Measurements from ENCODE around the gene CAPN2.

The CAPN2 gene

DNA sequence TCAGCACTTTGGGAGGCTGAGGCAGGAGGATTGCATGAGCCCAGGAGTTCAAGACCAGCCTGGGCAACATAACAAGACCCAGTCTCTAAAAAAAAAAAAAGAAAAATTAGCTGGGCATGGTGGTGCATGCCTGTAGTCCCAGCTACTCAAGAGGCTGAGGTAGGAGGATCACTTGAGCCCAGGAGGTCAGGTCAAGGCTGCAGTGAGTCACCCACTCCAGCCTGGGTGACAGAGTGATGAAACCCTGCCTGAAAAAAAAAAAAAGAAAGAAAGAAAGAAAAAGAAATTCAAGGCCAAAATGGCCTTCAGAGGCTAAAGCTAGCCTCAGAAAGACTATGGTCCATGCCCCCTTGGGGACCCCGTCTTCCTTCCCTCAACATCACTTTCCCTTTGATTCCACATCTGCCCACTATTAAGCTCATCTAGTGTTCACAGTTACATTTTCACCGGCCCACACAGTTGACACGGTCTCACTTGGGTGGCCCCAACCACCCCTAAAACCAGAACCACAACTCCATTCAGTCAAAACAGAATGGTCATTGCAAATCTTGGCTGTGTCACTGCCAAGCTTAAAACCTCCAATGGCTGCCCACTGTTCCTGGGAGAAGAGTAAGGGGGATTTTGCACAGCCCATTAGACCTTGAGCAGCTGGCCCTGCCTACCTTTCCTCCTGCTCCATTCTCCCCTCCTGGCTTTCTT is 44.7 kb upstream of the CAPN2 start:
- Histone ChIP-seq H3K36me3 (replicated peaks; ENCODE audit: insufficient read depth, low read length) (no peaks in the 10 kb centered on the region), H3K27me3 (replicated peaks; ENCODE audit: insufficient read depth, low read length) (no peaks in the 10 kb centered on the region), H3K4me2 (ENCODE audit: low read depth, low read length) (no peak overlapping the region), H3K79me2 (ENCODE audit: low read length) (no peaks in the 10 kb centered on the region), H3K9me2 (replicated peaks; ENCODE audit: insufficient read depth, low read length) (no peaks in the 10 kb centered on the region), H3F3A (ENCODE audit: insufficient read depth, low read length) (no peaks in the 10 kb centered on the region), H3K27ac (ENCODE audit: low read length) (no peak overlapping the region), H3K9ac (ENCODE audit: low read length) (no peak overlapping the region), H3K9me3 (replicated peaks; ENCODE audit: insufficient read depth, low read length) (no peaks in the 10 kb centered on the region), H4K20me1 (ENCODE audit: insufficient read depth, low read length) (no peaks in the 10 kb centered on the region), H3K4me1 (ENCODE audit: low read length) (no peaks in the 10 kb centered on the region), H3K4me3 (ENCODE audit: low read length) (no peak overlapping the region), H2AFZ (ENCODE audit: low read length) (no peak overlapping the region)
- no peak for DNase-seq
- TF ChIP-seq, protein P1, sequence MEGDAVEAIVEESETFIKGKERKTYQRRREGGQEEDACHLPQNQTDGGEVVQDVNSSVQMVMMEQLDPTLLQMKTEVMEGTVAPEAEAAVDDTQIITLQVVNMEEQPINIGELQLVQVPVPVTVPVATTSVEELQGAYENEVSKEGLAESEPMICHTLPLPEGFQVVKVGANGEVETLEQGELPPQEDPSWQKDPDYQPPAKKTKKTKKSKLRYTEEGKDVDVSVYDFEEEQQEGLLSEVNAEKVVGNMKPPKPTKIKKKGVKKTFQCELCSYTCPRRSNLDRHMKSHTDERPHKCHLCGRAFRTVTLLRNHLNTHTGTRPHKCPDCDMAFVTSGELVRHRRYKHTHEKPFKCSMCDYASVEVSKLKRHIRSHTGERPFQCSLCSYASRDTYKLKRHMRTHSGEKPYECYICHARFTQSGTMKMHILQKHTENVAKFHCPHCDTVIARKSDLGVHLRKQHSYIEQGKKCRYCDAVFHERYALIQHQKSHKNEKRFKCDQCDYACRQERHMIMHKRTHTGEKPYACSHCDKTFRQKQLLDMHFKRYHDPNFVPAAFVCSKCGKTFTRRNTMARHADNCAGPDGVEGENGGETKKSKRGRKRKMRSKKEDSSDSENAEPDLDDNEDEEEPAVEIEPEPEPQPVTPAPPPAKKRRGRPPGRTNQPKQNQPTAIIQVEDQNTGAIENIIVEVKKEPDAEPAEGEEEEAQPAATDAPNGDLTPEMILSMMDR (IDR thresholded peaks at IDR 0.05; ENCODE audit: low read length): no peak
- TF ChIP-seq EZH2 (optimal IDR thresholded peaks at IDR 0.05; ENCODE audit: low read depth, low read length) (no peak), EZH2phosphoT487 (IDR thresholded peaks at IDR 0.05; ENCODE audit: low read length) (no peak)

DNA sequence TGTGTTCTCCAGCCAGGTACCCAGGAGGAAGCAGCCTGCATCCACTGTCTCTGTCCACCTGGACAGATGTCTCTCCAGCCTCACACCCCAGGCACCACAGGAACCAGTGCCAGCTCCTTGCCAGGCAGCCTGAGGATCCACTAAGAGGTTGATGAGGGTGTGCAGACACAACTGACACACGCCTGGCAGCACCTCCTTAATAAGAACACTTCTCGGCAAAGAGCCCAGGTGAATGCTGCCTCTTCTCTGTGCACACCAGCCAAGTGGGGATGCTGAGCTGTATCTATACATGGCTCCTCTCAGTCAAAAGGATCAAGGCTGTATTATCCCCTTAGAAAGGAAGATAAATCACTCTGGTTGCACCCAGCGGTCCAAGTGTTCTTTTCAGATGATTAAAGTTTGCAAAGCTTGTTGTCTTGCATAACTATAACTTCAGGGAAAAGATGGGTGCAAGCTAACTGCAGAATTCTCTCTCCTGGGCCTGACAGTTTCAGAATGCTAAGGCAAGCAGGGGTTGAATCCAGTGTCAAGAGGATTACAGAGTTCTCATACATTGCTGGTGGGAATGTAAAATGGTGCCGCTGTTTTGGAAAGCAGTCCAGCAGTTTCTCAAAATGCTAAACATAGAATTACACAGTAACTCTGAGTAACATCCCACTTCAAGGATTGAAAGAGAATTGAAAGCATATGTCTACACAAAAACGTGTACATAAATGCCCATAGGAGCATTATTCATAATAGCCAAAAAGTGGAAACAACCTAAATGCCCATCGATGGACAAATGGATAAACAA is 43.1 kb upstream of the CAPN2 start:
- no peak for DNase-seq
- Histone ChIP-seq H3K4me2 (ENCODE audit: low read depth, low read length) (no peak overlapping the region), H3K36me3 (replicated peaks; ENCODE audit: insufficient read depth, low read length) (no peaks in the 10 kb centered on the region), H3K4me1 (ENCODE audit: low read length) (no peaks in the 10 kb centered on the region), H3K9me3 (replicated peaks; ENCODE audit: insufficient read depth, low read length) (no peaks in the 10 kb centered on the region), H3K9ac (ENCODE audit: low read length) (no peak overlapping the region), H3K79me2 (ENCODE audit: low read length) (no peaks in the 10 kb centered on the region), H3F3A (ENCODE audit: insufficient read depth, low read length) (no peaks in the 10 kb centered on the region), H3K27ac (ENCODE audit: low read length) (no peak overlapping the region), H4K20me1 (ENCODE audit: insufficient read depth, low read length) (no peaks in the 10 kb centered on the region), H3K4me3 (ENCODE audit: low read length) (no peak overlapping the region), H3K9me2 (replicated peaks; ENCODE audit: insufficient read depth, low read length) (no peaks in the 10 kb centered on the region), H3K27me3 (replicated peaks; ENCODE audit: insufficient read depth, low read length) (no peaks in the 10 kb centered on the region), H2AFZ (ENCODE audit: low read length) (no peak overlapping the region)
- TF ChIP-seq EZH2phosphoT487 (IDR thresholded peaks at IDR 0.05; ENCODE audit: low read length) (no peak), EZH2 (optimal IDR thresholded peaks at IDR 0.05; ENCODE audit: low read depth, low read length) (no peak)
- TF ChIP-seq, protein P1 (IDR thresholded peaks at IDR 0.05; ENCODE audit: low read length): no peak

DNA sequence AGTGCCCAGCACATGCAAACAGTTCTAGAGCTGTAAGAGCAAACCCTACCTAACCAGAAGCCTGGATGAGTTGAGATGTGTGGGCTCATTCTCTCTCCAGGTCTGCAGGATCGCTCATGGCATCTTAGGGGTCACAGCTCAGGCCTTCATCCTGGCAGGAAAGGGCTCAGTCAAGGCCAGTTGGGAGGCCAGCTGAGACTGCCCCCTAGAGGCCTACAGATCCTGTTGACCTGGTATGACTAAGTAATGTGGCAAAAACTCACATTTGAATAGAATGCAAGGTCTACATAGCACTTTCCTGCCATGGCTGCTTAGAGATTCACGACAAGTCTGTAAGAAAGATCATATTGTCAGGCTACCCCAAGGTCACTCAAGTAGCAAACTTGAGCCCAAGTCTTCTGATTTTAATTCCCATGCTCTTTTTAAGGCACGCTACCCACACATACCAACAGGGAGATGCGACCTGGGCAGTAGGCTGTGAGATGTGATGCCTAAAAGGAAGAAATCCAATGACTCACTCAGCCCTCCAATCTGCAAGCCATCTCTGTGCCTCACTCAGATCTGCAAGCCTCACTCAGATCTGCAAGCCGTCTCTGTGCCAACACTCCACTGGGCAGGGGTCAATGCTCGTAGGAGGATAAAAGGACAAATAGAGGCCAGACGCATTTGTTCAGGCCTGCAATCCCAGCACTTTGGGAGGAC is 41.7 kb upstream of the CAPN2 start:
- Histone ChIP-seq H3K4me2 (ENCODE audit: low read depth, low read length) (no peak overlapping the region), H3K4me1 (ENCODE audit: low read length) (no peaks in the 10 kb centered on the region), H4K20me1 (ENCODE audit: insufficient read depth, low read length) (no peaks in the 10 kb centered on the region), H3K79me2 (ENCODE audit: low read length) (no peaks in the 10 kb centered on the region), H3K36me3 (replicated peaks; ENCODE audit: insufficient read depth, low read length) (no peaks in the 10 kb centered on the region), H3K9me3 (replicated peaks; ENCODE audit: insufficient read depth, low read length) (no peaks in the 10 kb centered on the region), H3K9me2 (replicated peaks; ENCODE audit: insufficient read depth, low read length) (no peaks in the 10 kb centered on the region), H3K27me3 (replicated peaks; ENCODE audit: insufficient read depth, low read length) (no peaks in the 10 kb centered on the region), H3K9ac (ENCODE audit: low read length) (no peak overlapping the region), H3K4me3 (ENCODE audit: low read length) (no peak overlapping the region), H2AFZ (ENCODE audit: low read length) (no peak overlapping the region), H3K27ac (ENCODE audit: low read length) (no peak overlapping the region), H3F3A (ENCODE audit: insufficient read depth, low read length) (no peaks in the 10 kb centered on the region)
- TF ChIP-seq, protein P1 (IDR thresholded peaks at IDR 0.05; ENCODE audit: low read length): peak; percentile 58
- TF ChIP-seq EZH2 (optimal IDR thresholded peaks at IDR 0.05; ENCODE audit: low read depth, low read length): no peak
- no peak for TF ChIP-seq EZH2phosphoT487 (IDR thresholded peaks at IDR 0.05; ENCODE audit: low read length)
- peak; percentile 27 for DNase-seq
